Panc1 (cell line): Measurements from ENCODE around the gene GPR12. TPM values are rescaled to one million over a fixed set of nuclear protein-coding genes. Genes with fewer than 3 reads are reported as not detected.

Source experiments
- ATAC-seq: fragments of 200-7000 bp; cut with Tn5 transposase; 2 replicates; pipeline ENCODE4 v1.9.1; 2020; ENCODE audit warnings: mild to moderate bottlenecking, moderate library complexity
- BruUV-seq: library from RNA; stranded (reverse); fragments of 400-500 nt; replicated peaks from 2 replicates; lab custom pipeline; 2021; lab: Mats Ljungman, UMichigan
- CTCF ChIA-PET: fragments of 300-600 bp; sonication (Branson Sonifier 250); formaldehyde crosslinking; loops from one replicate; lab custom pipeline; 2022; ENCODE audit warnings: antibody characterized with exemption; lab: Charles Lee
- POLR2A ChIA-PET: fragments of 300-600 bp; sonication (Branson Sonifier 250); formaldehyde crosslinking; loops from one replicate; lab custom pipeline; 2022; ENCODE audit warnings: antibody characterized with exemption; lab: Charles Lee
- DNase-seq: peaks from one replicate; pipeline ENCODE4 v3.0.0-alpha.2; 2010; ENCODE audit warnings: low read depth, low spot score
- H3K27ac ChIP-seq: 2 replicates; pipeline ENCODE4 v1.5.1; 2011; ENCODE audit warnings: mild to moderate bottlenecking, low read length, inconsistent platforms
- H3K27me3 ChIP-seq: fragments of 200-500 bp; sonication (Bioruptor generic); 2 replicates; pipeline ENCODE4 v1.6.0; 2014; ENCODE audit warnings: low read length, inconsistent platforms; ENCODE audit not compliant: control insufficient read depth, insufficient read depth
- H3K36me3 ChIP-seq: fragments of 200-500 bp; sonication (Bioruptor generic); 2 replicates; pipeline ENCODE4 v1.5.1; 2014; ENCODE audit warnings: inconsistent platforms, mild to moderate bottlenecking, low read length, moderate library complexity; ENCODE audit not compliant: control insufficient read depth, insufficient read depth
- H3K4me1 ChIP-seq: 2 replicates; pipeline ENCODE4 v1.5.1; 2011; ENCODE audit warnings: inconsistent platforms, mild to moderate bottlenecking, low read length, moderate library complexity; ENCODE audit not compliant: control insufficient read depth, insufficient read depth
- H3K4me3 ChIP-seq, 2 experiments: 2 replicates each; pipeline ENCODE4 v1.5.1; 2011 to 2012; ENCODE audit warnings: low read depth in 2 of 2, low read length in 2 of 2, mild to moderate bottlenecking in 2 of 2, inconsistent platforms in 1 of 2, moderate library complexity in 1 of 2
- H3K9me3 ChIP-seq: fragments of 200-500 bp; sonication (Bioruptor generic); 2 replicates; pipeline ENCODE4 v1.5.1; 2014; ENCODE audit warnings: low read depth, mild to moderate bottlenecking, inconsistent platforms, low read length, moderate library complexity; ENCODE audit not compliant: control insufficient read depth, insufficient read depth
- CTCF ChIP-seq: fragments of 450-650 bp; IDR thresholded peaks from 2 replicates; pipeline ENCODE4 v1.5.1; 2017; ENCODE audit warnings: mild to moderate bottlenecking
- POLR2AphosphoS5 ChIP-seq: IDR thresholded peaks from 2 replicates; pipeline ENCODE4 v1.6.1; 2012; ENCODE audit warnings: mild to moderate bottlenecking, low read depth, low read length, moderate library complexity
- REST ChIP-seq, 2 experiments: IDR thresholded peaks; 2 replicates each; pipeline ENCODE4 v1.6.1; 2011 to 2012; ENCODE audit warnings: low read depth in 2 of 2, control low read depth in 1 of 2, low read length in 1 of 2, mild to moderate bottlenecking in 1 of 2, moderate library complexity in 1 of 2; ENCODE audit not compliant: insufficient read depth in 1 of 2
- SIN3A ChIP-seq: IDR thresholded peaks from 2 replicates; pipeline ENCODE4 v1.6.1; 2012; ENCODE audit warnings: low read depth, mild to moderate bottlenecking, low read length, moderate library complexity, borderline replicate concordance; ENCODE audit not compliant: insufficient read depth
- TCF7L2 ChIP-seq: IDR thresholded peaks from 2 replicates; pipeline ENCODE4 v1.6.1; 2011; ENCODE audit warnings: mild to moderate bottlenecking, low read depth, low read length, inconsistent platforms
- in situ Hi-C: cut with HindIII; loops from 2 replicates; pipeline ENCODE4 v1.10.0; 2016; ENCODE audit warnings: low sequenced_read_pairs, low pct_unique_long_range_greater_than_20kb
- intact Hi-C: fragments of 100-400 bp; cut with micrococcal nuclease; formaldehyde crosslinking; loops from one replicate; pipeline ENCODE4 v1.10.0; 2022; ENCODE audit not compliant: unreplicated experiment
- total RNA-seq: library from RNA; stranded (reverse); gene quantifications from one replicate; pipeline ENCODE4 v1.2.1, GENCODE V29; 2021; ENCODE audit not compliant: unreplicated experiment

Gene GPR12
- total RNA-seq, 1 experiment from 2014 or later: not detected

GRCh38 chr13:26706381-26706780 lies 54.2 kb downstream of the GPR12 start:
- no peaks in the 10 kb centered on the region for H3K4me1 ChIP-seq
- TF ChIP-seq TCF7L2: no peak
- TF ChIP-seq POLR2AphosphoS5: no peak
- no peak for TF ChIP-seq SIN3A
- no peak; the same call in 1 of the 2 replicates for TF ChIP-seq CTCF
- TF ChIP-seq REST (IDR thresholded peaks at IDR 0.05; ENCODE audit: insufficient read depth in 1 of 2, low read depth in 2 of 2, low read length in 1 of 2): no peak
- no peak overlapping the region for H3K4me3 ChIP-seq
- H3K36me3 ChIP-seq: no peaks in the 10 kb centered on the region
- no TSS peak for BruUV-seq
- ATAC-seq (no peak), DNase-seq (no peak)
- ChIA-PET CTCF (interaction anchor here (2.8 kb wide), 1 partner anchor 167 kb away, joined by 9 read pairs; no protein-coding TSS in a partner anchor), POLR2A (no interaction called here)
- intact Hi-C loops: loop anchor here (2.0 kb wide), 2 partner anchors 166 to 224 kb away; no protein-coding TSS in a partner anchor
- H3K27ac ChIP-seq: no peak overlapping the region
- no peaks in the 10 kb centered on the region for H3K27me3 ChIP-seq
- no peaks in the 10 kb centered on the region for H3K9me3 ChIP-seq
- in situ Hi-C loops: no loop called here

- Histone ChIP-seq H3K27me3 (no peaks in the 10 kb centered on the region), H3K36me3 (no peaks in the 10 kb centered on the region), H3K27ac (no peak overlapping the region), H3K4me1 (no peaks in the 10 kb centered on the region), H3K9me3 (no peaks in the 10 kb centered on the region), H3K4me3 (no peak overlapping the region)
- no peak for TF ChIP-seq SIN3A
- in situ Hi-C loops: no loop called here
- intact Hi-C loops: no loop called here
- CTCF ChIA-PET: interaction anchor here (2.8 kb wide), 1 partner anchor 167 kb away, joined by 9 read pairs; no protein-coding TSS in a partner anchor
- no TSS peak for BruUV-seq
- POLR2A ChIA-PET: no interaction called here
- DNase-seq (no peak), ATAC-seq (no peak)
Measured at GRCh38 chr13:26705536-26705935, 55.0 kb downstream of the GPR12 start.

Other genes with a start within 250 kb of the GPR12 start
- 20.2 TPM for gene WASF3, start 203.1 kb downstream of the GPR12 start, total RNA-seq